Adrenal gland (tissue), 12 donors: ENCODE results near the gene RAB3IL1. TPM values are rescaled to one million over a fixed set of nuclear protein-coding genes. Genes with fewer than 3 reads are reported as not detected.

Source experiments
- DNase-seq, 7 donors: peaks; one replicate each; pipeline ENCODE4 v3.0.0-alpha.2; 2019 to 2020
- H3K27ac ChIP-seq, 5 donors: fragments of 200-600 bp; sonication (generic) in 4 of 5; 1 replicate in 3 of 5; 2 replicates in 2 of 5; pipeline versions ENCODE4 v1.5.1 to v1.8.0; 2016 to 2020; ENCODE audit warnings: mild to moderate bottlenecking in 1 of 5
- H3K27me3 ChIP-seq: fragments of 200-600 bp; 2 replicates; pipeline ENCODE4 v1.8.0; 2021
- H3K36me3 ChIP-seq, 2 donors: fragments of 200-600 bp; replicated peaks in 1 of 2; 1 replicate in 1 of 2; 2 replicates in 1 of 2; pipeline versions ENCODE4 v1.5.1 to v1.8.0; 2018 to 2022
- H3K4me1 ChIP-seq, 2 donors: fragments of 200-600 bp; replicated peaks in 1 of 2; 1 replicate in 1 of 2; 2 replicates in 1 of 2; pipeline versions ENCODE4 v1.5.1 to v1.8.0; 2018 to 2021
- H3K4me3 ChIP-seq, 4 donors: fragments of 200-600 bp; sonication (generic) in 3 of 4; one replicate each; pipeline ENCODE4 v1.5.1; 2016 to 2018
- H3K9me3 ChIP-seq, 3 donors: fragments of 200-600 bp; sonication (generic) in 1 of 3; replicated peaks in 1 of 3; 1 replicate in 2 of 3; 2 replicates in 1 of 3; pipeline versions ENCODE4 v1.5.1 to v1.8.0; 2016 to 2021
- CTCF ChIP-seq, 6 experiments: fragments of 450-650 bp in 4 of 6; fragments of 200-600 bp in 2 of 6; sonication (generic) in 1 of 6; IDR thresholded peaks; 1 replicate in 5 of 6; 2 replicates in 1 of 6; pipeline versions ENCODE4 v1.5.1 to v1.8.0; 2016 to 2021; ENCODE audit warnings: antibody characterized with exemption in 6 of 6, mild to moderate bottlenecking in 2 of 6, moderate library complexity in 1 of 6
- POLR2A ChIP-seq, 2 donors: fragments of 450-650 bp; IDR thresholded peaks; one replicate each; pipeline ENCODE4 v1.6.1; 2017; ENCODE audit warnings: antibody characterized with exemption in 2 of 2, mild to moderate bottlenecking in 2 of 2, moderate library complexity in 1 of 2
- WGBS, 4 donors: extraction: QIAGEN DNeasy Blood & Tissue Kit in 2 of 4; methylation state at CpG; one replicate each; pipeline versions ENCODE4 v1.1.5 to v1.1.7; 2013 to 2017; 5-methylcytosine and 5-hydroxymethylcytosine counted together
- intact Hi-C, 2 donors: fragments of 100-400 bp; cut with DNase I; formaldehyde crosslinking; loops; one replicate each; pipeline versions ENCODE4 v1.14.1 to v1.15.0; 2022 to 2023
- polyA plus RNA-seq, 3 donors: library from polyadenylated mRNA; stranded (reverse); fragments of 200-250 nt in 2 of 3; fragments of 350-450 nt in 1 of 3; fragmentation: Illumina TruSeq in 1 of 3; extraction: RNeasy Lipid Tissue Mini Kit (QIAGEN cat#74804) in 1 of 3; gene quantifications; one replicate each; pipeline ENCODE4 v1.2.3, GENCODE V29; 2013 to 2014
- total RNA-seq, 9 donors: library from RNA; depleted of rRNA in 4 of 9; stranded (reverse); fragments of >200 nt in 4 of 9; fragments of 120-200 nt in 1 of 9; fragmentation: NEBNext Ultra II Directional in 1 of 9; extraction: Animal tissue kit (Norgen Biotek cat#: 25700) in 1 of 9; gene quantifications; one replicate each; pipeline versions ENCODE4 v1.1.0 to v1.2.4, GENCODE V29; 2013 to 2023
- donor health status: healthy with polysubstance abuse.
- donor health status: Bipolar disorder and iron deficiency.
- donor health status: DM: yes; HTN: yes; CAD: no.
- donor health status: DM: no; HTN: no; CAD: no.
- donor health status: DM: no; HTN: no; CAD: no.
- donor health status: DM: yes; HTN: yes; CAD: no.

RAB3IL1 gene
- total and polyA plus RNA-seq, 12 donors: 2.4 to 23.7 (median 17.5) TPM

GRCh38 chr11:61927501-61927900, 10.1 kb upstream of the RAB3IL1 start:
- Histone ChIP-seq H3K4me1 (peaks cover 13 to 19% of the 10 kb centered on the region in 2 donors), H3K4me3 (no peak overlapping the region), H3K9me3 (no peaks in the 10 kb centered on the region), H3K27ac (no peak overlapping the region), H3K36me3 (no peaks in the 10 kb centered on the region), H3K27me3 (no peaks in the 10 kb centered on the region)
- DNase-seq: peak in 2 of 7 donors; percentile 2 to 17
- intact Hi-C loops: no loop called here
- 89 to 100% (median 96%) methylated on average over 1 of the region's 1 CpG for WGBS, 4 donors
- no peak for TF ChIP-seq CTCF (IDR thresholded peaks at IDR 0.05)
- no peak for TF ChIP-seq POLR2A (IDR thresholded peaks at IDR 0.05)

DNA sequence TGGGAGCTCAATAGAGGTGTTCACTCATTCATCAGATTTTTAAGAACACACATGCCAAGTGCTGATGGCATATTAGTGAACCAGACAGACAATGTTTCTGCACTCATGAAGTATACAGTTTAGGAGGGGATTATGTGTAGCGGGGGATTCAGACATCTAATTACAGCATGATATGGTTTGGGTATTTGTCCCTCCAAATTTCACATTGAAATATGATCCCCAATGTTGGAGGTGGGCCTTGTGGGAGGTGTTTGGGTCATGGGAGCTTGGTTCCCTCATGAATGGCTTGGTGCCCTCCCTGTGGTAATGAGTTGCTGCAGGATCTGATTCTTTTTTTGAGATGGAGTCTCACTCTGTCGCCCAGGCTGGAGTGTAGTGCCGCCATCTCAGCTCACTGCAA, 8.9 kb upstream of the RAB3IL1 start:
- Histone ChIP-seq H3K27ac (no peak overlapping the region), H3K36me3 (no peaks in the 10 kb centered on the region), H3K4me1 (peaks cover 13 to 20% of the 10 kb centered on the region in 2 donors), H3K27me3 (no peaks in the 10 kb centered on the region), H3K4me3 (no peak overlapping the region), H3K9me3 (no peaks in the 10 kb centered on the region)
- WGBS, 4 donors: 85 to 98% (median 94%) methylated on average over 3 of the region's 3 CpGs
- TF ChIP-seq POLR2A (IDR thresholded peaks at IDR 0.05) (no peak), CTCF (IDR thresholded peaks at IDR 0.05) (no peak)
- intact Hi-C loops: no loop called here
- peak in 1 of 7 donors; percentile 15 for DNase-seq

GRCh38 chr11:61925736-61926135, 8.4 kb upstream of the RAB3IL1 start:
- H3K36me3 ChIP-seq: no peaks in the 10 kb centered on the region
- no peak overlapping the region for H3K4me3 ChIP-seq
- intact Hi-C loops: no loop called here
- 91 to 98% (median 92%) methylated on average over 2 of the region's 2 CpGs for WGBS, 4 donors
- H3K4me1 ChIP-seq: peaks cover 13 to 20% of the 10 kb centered on the region in 2 donors
- no peak for DNase-seq
- H3K27me3 ChIP-seq: no peaks in the 10 kb centered on the region
- TF ChIP-seq CTCF (IDR thresholded peaks at IDR 0.05): no peak
- no peak for TF ChIP-seq POLR2A (IDR thresholded peaks at IDR 0.05)
- no peaks in the 10 kb centered on the region for H3K9me3 ChIP-seq
- no peak overlapping the region for H3K27ac ChIP-seq

DNA sequence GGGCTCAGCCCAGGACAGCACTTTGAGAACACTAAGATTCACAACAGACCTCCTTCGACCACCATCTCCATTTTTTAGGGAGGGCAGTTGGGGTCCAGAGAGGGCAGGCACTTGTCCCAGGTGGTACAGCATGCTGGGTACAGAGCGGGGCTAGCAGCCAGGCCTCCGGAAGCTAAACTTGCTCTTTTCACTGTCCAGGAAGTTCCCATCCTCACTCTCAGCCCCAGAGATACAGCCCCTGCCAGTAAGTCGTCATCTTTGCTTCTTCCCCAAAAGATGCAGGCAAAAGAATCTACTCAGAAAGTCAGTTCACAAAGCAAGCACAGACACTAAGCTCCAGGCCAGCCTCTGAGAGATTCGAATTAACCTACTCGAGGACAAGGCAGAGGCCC, 6.7 kb upstream of the RAB3IL1 start:
- peak overlapping the region in 4 of 5 donors; percentile 3 to 93 (median 69) for H3K27ac ChIP-seq
- no peak overlapping the region for H3K4me3 ChIP-seq
- intact Hi-C loops: no loop called here
- peaks cover 13 to 20% of the 10 kb centered on the region in 2 donors for H3K4me1 ChIP-seq
- DNase-seq: no peak
- H3K27me3 ChIP-seq: no peaks in the 10 kb centered on the region
- H3K9me3 ChIP-seq: no peaks in the 10 kb centered on the region
- 54 to 65% (median 62%) methylated on average over 4 to 6 of the region's 6 CpGs for WGBS, 4 donors
- H3K36me3 ChIP-seq: no peaks in the 10 kb centered on the region
- TF ChIP-seq CTCF (IDR thresholded peaks at IDR 0.05) (no peak), POLR2A (IDR thresholded peaks at IDR 0.05) (no peak)
